ENCODE measurements around the gene GANC.

GANC gene

DNA sequence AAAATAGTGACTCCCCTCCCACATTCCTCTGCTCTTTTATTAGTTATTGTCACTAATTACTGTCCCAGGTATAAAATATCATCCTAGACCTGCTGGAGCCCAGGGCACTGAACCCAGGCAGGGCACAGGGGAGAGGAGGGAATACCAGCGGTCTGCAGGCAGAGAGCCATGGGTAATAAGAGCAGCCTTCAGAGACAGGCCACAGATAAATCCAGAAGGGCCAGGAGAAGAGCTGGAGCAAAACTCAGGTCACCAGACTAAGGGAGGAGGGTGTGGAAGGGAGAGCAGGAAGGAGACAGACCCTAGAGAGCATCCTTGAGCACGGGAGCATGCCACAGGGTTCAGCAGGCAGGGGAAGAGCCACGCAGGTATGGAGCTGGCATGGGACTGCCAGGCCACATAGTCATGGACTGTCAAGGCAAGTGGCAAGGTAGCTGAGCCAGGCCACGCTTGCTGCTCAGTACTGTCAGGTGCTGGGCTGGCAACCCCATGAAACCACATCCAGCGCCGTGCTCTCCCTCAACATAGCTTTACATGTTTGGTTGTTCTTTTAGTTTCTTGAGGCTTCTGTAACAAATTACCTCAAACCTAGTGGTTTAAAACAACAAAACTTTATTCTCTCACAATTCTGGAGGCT lies 70.7 kb downstream of the GANC start:
- no peak for DNase-seq

DNA sequence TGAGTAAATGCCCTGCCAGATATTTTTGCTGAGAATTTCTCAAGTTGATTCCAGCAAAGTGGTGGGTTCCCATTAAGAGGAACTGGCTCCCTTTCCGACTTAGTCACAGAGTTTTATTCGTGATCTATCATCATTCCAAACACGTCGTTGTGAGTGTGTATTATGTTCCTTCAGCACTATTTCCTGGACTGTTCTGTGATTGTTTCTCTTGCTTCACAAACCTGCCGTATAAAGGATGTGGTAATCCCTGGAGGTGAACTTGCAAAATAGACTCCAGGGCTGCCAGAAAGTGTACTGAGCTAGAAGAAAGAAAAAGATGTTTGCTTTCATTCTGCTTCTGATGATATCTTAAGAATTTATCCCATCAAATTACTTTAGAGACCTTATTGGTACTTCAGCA lies 71.8 kb downstream of the GANC start:
- no peak for DNase-seq

DNA sequence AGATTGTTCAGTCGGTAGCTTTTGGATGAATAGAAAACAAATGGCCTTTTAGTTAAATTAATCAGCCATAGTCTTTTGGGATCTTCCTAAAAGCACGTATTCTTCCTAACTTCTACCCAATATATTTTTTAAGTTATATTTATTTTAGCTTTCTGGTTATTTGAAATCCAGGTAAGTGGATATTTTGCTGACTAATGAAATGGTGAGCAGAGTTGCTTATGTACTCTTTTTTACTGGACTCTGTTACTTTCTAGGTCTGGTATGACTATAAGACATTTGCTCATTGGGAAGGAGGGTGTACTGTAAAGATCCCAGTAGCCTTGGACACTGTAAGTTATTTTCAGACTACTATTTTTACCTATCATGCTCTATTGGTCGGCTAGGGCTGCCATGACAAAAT lies 72.5 kb downstream of the GANC start:
- no peak for DNase-seq

DNA sequence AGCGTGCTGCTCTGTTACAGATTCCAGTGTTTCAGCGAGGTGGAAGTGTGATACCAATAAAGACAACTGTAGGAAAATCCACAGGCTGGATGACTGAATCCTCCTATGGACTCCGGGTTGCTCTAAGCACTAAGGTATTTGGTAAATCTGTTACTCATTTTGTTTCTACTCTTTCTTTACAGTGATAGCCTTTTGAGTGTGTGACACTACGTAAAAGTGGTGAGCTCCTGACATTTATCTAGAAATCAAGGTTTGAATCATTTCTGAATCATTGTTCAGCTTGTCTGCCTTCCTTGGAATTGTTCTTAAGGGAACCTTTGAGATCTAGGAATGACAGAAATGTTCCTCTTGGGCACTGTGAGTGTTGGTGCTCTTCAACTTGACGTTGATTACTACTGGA lies 75.1 kb downstream of the GANC start:
- no peak for DNase-seq

DNA sequence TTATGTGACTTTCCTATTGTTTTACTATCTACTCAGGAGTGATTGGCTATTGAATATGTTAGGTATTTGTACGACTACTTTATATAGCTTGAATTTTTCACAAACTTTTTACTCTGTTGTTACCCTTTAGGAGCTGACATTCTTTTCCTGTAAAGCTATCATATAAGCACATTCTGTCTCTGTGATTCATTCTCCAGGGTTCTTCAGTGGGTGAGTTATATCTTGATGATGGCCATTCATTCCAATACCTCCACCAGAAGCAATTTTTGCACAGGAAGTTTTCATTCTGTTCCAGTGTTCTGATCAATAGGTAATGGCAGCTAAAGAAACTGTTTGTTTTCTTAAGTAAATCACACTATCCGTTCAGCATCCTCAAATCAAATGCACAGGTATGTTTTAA lies 76.2 kb downstream of the GANC start:
- no peak for DNase-seq

DNA sequence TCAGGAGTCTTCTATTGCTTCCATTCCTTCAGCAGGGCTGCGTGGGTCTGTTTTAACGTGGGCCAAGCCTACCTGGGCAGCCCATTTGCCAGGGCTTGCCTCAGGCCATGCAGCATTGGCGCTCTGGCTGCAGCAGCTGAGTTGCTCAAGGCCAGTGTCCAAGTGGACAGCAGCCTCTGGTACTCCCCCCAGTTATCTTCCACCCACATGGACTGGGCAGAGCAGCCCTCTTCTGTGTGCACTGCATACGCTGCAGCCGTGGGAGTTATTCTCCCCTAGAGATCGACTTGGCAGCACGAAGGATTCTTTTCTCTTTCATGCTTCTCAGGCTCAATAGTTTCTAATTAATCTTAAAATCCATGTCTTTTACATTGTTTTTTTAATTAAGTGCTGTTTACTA lies 79.4 kb downstream of the GANC start:
- DNase-seq, result no peak

DNA sequence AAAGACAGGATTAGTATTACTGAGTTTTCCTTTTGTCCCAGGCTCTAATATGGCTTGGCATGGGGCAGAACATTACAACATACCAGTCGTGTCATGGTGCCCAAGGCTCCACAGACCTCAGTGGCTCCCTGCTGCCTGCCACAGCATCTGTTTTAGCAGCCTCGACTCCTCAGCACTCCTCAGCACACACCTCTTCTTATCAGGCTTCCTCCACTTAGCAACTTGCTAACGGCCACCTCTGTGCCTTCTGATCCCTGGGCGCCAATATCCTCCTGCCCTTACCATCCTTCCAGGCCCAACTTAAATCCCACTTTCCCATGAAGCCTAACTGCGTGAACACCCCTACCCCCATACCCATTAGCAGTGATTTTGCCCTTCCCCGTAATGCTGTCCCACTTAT lies 80.1 kb downstream of the GANC start:
- DNase-seq, result no peak

DNA sequence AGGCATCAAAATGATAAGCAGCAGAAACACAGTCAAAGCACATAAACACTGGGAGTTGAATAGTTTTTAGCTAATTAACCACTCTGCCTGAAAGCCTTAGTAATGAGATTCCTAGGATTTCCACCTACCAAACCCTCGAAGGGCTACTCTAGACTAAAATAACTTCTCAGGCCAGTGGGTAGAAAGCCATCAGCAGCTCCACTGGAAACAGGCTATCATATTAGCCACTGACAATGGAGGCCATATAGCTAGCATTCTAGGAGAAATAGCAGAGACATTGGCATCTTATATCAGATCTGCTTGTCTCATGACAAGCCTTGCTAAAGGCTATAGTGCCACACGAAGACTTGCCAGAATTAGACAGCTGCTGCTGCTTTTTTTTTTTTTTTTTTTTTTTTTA lies 81.8 kb downstream of the GANC start:
- DNase-seq, result no peak

DNA sequence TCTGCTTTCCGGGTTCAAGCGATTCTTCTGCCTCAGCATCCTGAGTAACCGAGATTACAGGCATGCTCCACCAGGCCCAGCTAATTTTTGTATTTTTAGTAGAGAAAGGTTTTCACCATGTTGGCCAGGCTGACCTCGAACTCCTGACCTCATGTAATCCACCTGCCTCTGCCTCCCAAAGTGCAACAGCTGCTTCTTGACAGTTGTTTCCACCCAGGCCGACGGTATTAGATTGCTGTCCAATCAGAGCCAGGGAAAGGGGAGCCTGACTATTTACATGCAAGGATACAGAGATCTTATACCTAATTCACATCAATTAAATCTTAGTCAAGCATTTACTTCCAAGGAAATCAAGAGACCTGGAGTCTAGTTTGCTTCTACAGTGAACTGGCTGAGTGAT lies 82.3 kb downstream of the GANC start:
- no peak for DNase-seq

DNA sequence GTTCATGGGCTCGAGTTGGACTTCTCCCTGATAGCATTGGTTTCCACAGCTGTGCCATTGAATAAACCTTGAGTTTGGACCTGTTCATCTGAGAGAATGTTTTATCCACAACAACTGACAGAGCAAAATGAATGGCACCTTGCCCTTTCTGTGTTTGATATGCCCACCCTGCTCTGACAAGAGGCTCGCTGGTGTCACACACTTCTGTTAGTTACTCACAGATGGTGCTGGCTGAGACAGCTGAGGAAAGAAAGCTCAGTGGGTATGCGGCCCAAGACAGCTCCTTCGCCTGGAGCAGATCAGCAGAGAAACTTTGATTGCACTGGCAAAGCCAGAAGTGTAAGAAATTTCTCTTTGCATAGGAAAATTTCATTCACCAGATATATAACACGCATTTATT lies 83.8 kb downstream of the GANC start:
- DNase-seq, result no peak

DNA sequence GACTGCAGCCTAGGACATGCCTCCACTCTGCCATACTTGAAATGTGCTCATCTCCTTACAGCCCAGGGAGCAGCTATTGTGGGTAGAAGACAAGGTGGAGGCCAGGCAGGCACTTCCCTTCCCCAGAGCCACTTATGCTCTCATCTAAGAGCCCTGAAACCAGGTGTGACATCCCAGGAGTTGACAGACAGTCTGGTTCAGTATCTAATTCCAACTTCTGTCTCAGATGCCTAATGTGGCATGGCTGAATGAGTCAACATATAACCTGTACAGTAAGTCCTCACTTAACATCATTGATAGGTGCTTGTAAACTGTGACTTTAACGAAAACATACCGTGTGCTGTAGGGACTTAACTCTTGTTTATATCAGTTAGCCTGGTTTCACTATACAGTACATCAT lies 85.1 kb downstream of the GANC start:
- DNase-seq, result no peak

DNA sequence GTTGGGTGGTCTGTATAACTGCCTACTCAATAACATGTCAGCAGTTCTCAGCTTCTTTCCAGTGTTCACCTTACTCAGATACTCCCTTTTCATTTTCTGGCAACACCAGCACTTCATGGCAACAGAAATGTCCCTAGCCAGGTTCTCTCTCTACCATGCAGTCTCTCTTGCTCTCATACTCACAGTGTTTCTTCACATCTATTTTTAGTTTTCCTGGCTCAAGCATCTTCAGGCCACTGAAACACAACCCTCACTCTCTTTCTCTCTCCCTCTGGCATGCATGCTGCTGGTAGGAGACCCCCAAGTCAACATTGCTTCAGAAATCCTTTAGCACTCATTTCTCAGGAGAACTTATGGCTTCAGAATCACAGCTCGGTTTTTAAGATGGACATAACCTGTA lies 86.2 kb downstream of the GANC start, which contains the start of gene CAPN3:
CAPN3 (plus strand) TSS at position 253 of the 400 bp plus-strand sequence. CDS start 305 bp downstream, outside the sequence.
- DNase-seq, result no peak

DNA sequence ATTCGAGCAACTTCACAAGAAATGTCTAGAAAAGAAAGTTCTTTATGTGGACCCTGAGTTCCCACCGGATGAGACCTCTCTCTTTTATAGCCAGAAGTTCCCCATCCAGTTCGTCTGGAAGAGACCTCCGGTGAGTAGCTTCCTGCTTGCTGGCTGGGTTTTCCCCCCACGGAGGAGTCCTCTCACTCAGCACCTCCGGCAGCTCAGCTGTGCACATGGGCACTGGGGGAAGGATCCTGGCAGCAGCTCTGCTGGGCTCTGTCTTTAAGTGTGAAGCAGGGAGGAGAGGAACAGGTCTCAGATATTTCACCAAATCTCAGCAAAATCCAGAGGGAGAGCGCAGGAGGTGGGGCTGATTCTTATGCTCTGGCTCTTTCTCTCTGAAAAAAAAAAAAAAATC lies 87.0 kb downstream of the GANC start:
- no peak for DNase-seq

DNA sequence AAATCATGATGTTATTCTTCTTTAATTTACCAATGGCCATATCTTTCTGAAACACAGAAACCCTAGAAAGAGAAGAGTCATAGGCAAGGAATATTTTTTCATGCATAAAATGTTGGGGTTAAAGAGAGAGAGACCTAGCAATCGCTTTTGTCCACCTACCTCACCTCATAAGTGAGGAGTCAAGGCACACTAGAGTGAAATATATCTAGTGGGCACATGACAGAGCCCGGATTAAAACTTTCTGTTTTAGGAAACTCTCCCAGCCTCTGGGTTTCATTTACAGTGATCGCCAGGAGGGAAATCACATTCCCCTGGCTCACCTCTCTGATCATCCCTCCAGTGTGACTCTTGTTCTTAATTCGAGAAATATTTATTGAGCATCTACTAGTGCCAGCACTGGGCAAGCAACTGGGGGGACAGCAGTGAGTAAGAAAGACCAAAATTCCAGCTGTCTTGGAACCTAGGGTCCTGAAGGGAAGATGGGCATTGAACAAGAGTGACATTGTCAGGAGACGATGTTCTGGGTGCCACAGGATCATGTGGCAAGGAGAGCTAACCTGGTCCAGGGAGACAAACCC lies 87.6 kb downstream of the GANC start:
- DNase-seq, result no peak

DNA sequence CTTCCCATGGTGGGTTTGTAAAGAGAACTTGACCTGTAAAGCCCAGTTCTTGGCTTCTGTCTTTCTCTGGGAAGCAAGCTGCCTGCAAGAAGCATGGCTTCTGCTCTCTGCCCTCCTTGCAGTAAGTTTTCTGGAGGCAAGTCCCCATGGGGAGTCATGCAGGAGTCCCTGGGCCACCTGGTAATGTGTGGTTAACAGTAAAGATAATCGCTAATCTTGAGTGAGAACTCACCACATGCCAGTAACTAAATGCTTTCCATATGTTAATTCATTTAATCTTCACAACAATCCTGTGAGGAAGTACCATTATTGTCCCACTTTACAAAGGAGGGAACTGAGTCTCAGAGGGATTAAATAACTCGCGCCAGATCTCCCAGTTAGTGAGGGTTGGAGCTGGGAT lies 90.5 kb downstream of the GANC start:
- DNase-seq, result no peak

DNA sequence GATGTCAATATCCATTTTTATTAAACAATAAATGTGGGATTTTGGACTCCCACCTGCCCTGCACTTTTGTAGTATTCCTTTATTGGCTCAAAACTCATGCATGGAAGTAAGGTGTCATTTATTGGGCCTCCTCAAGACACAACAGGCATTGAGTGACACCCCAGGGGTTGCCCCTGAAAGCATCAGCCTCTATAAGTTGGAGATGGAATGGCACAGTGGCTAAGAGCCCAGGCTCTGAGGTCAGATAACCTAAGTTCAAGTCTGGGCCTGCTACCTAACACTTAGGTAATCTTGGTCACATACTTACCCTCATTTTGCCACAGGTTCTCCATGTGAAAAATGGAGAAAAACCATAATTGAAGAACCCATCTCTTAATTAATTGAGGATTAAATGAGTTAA lies 90.9 kb downstream of the GANC start:
- no peak for DNase-seq

DNA sequence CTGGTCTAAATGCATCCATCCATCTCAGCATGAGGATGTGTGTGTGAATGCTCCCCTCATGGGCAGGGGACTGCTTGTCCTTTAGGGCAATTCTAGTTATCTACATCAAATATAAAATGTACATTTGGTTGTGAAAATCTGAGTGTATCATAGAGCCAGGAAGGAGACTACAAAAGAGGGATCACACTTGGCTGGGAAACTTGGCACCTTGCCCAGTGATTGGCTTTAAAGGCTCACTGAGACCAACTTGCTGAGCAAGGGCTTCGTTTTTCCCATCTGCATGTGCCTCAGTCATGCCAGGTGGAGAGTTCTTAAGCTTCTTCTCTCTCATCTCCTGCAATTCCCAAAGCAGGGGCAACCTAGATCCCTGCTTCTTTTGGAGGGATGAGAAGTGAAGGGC lies 91.5 kb downstream of the GANC start:
- DNase-seq, result peak in 18 of 51 donors; percentile 0 to 41 (median 11)

DNA sequence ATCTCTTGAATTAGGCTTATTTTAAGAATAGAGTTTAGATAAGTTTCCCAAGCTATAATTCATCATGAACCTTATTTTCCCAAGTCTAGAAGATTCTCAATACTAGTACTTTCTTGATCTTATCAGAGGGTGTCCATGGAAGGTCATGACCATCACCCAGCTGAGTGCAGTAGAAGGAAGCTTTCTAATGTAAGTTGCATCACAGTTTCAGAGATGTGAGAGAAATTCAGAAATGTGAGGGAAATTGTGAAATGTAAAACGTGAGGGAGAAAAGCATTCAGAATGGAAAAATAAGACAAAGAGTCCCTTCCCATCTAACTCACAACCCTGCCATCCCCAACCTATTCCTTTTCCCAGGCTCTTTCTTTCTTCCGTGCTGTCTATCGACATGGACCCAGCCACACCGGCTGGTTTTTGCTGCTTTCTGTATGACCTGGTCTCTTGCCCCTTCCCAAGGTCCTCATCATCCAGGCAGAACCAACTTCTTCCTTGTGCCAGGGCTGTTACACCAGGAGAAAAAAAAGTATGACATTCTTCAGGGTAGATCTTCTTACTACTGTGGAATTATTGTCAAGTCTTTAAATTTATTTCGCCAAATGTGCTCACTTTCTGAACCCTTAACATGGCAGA lies 93.0 kb downstream of the GANC start:
- DNase-seq, result no peak

DNA sequence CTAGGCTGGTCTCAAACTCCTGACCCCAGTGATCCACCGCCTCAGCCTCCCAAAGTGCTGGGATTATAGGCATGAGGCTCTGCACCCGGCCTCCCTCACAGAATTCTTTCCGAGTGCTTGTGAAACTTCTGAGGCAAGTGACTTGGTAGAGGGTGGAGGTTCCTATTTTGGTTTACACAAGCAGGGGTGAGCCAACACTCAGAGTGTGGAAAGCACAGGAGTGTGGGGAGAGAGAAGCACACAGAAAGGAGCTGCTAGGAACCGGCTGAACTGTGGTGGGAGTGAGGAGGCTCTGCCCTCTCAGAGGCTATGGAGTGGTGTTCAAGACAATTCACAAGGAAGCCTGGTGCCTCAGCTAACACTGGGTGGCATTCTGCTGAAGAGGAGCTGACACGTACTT lies 94.0 kb downstream of the GANC start:
- DNase-seq, result no peak

DNA sequence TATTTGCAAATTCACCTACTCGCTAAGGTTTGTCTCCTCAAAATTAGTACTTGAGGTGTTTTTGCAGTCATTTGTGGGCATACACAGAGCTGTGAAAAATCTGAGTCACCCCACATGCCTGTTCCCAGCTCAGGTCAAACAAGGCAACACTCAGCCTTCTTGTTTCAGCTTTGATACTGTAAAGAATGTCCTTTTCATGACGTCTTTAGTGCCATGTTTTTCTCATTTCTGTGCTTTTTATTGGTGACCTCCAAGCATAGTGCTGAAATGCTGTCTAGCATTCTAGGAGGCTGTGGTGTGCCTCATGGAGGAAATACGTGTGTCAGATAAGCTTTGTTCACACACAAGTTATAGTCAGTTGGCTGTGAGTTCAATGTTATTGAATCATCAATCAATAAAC lies 95.1 kb downstream of the GANC start:
- no peak for DNase-seq

DNA sequence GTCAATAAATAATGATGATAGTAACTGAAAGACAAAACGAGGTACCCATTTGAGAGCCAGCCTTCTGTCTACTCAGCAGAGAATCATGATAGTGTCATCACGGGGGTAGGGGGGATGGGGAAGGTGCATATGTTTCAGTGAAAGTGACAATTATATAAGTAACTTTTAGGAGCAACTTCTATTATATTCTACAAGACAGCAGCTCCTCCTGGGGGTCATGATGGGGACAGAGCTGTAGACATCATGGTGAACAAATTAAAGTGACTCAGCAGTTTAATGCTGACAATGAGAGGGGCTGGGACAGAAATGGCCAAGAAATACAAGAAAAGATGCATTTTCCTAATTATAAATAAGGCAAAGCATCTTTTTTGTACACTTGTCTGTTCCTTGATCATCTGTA lies 98.1 kb downstream of the GANC start:
- no peak for DNase-seq

DNA sequence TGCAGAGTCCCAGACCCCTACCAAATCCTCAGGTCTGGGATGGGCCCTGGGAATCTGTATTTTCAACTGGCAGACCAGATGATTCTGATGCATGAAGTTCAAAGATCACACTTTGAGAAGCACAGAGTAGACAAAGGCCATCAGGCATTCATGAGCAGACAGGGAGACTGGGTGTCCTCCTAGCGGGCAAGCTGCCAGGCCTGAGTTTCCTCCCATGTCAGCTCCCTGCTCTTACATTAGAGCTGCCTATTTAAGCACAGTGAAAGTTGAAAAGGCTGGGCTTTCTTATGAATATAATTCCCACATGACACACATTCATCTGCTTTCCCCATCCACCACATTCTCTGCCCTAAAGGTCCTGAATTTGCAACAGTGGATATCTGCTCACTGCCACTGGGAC lies 100.3 kb downstream of the GANC start:
- peak in 5 of 51 donors; percentile 1 to 21 (median 3) for DNase-seq

DNA sequence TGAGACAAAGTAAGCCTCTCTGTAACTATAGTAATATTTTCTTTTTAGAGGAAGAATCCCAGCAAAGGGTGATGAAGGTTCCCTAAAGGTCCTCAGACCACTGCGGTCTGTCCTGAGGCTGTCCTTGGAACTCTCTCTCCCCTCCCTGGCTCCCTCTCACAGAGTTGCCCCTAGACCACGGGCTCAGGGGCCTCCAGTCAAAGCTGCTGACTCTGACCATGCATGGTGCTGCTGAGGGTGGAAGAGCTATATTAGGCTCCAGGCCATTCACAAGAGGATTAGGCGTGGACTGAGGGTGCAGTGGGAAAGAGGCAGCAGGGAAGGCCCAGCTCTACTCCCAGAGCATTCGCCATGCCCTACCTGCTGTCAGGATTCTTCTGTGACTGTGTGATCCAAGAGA lies 100.9 kb downstream of the GANC start:
- no peak for DNase-seq
